Left renal cortex interstitium (tissue), 4 donors: ENCODE results near the gene KIAA1671. TPM values are rescaled to one million over a fixed set of nuclear protein-coding genes. Genes with fewer than 3 reads are reported as not detected.

ENCODE experiments used
- DNase-seq, 4 donors: peaks; one replicate each; pipeline ENCODE4 v3.0.0-alpha.2; 2013; ENCODE audit warnings: low read depth in 4 of 4, low spot score in 2 of 4, missing footprints in 1 of 4
- polyA plus RNA-seq, 4 donors: library from polyadenylated mRNA; unstranded; fragments of 120-200 nt; gene quantifications; one replicate each; pipeline ENCODE4 v1.2.1, GENCODE V29; 2013; ENCODE audit not compliant: insufficient read length in 4 of 4

The KIAA1671 gene
- polyA plus RNA-seq, 4 donors: 22.2 to 26.0 (median 24.9) TPM

GRCh38 chr22:24950272-24950902 is 2.1 kb upstream of the KIAA1671 start:
- DNase-seq: no peak

- DNase-seq: peak in 1 of 4 donors; percentile 38
These were observed 394 bp downstream of the KIAA1671 start for GRCh38 chr22:24952837-24953383.

DNA sequence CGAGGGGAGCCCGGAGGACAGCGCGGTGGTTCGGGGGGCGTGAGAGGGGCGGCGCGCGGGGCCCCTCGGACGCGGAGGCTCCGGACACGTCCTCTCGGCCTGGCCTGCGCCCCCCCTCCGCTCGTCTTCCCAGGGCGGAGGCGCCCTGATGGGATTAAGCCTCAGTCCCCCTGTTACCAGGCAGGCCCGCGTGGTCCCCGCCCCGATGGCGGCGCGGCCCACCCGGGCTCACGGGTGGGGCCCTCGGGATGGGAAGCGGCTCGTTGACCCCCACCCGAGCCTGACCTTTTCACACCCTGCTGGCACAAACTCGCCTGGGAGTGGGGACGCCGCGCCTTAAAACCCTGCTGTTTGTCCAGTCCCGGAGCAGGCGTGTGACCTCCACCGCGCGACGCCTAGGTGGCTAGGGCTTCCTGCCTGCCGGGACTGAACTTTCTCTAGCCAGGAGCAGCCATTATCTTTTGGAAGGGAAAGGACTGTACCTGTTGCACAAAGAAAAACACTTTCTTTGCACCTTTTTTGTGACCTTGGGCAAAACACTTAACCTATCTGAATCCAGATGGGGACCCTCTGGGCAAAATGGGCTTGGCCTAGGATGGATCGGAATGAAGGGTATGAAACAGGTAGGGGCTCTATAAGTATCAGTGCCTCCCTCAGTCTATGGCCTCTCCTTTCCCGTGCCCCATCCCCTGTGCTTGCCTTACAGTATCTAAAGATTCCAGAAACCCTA is 1.0 kb downstream of the KIAA1671 start:
- no peak for DNase-seq

DNA sequence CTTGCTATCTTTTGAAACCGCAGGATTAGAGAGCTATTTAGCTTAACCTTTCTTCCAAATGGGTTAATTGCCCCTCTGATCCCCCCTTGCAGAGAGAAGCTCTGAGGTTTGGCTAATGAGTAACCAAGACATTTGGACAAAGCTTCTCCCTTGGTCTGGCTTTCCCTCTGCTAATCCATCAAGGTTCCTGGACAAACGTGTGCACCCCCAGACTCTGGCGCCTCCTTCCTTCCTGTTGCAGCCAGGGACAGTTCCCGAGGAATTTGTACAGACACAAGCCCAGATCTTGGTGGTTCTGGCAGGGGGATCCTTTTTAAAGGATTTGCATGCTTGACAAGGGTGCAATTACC is 1.6 kb downstream of the KIAA1671 start:
- DNase-seq: no peak

DNA sequence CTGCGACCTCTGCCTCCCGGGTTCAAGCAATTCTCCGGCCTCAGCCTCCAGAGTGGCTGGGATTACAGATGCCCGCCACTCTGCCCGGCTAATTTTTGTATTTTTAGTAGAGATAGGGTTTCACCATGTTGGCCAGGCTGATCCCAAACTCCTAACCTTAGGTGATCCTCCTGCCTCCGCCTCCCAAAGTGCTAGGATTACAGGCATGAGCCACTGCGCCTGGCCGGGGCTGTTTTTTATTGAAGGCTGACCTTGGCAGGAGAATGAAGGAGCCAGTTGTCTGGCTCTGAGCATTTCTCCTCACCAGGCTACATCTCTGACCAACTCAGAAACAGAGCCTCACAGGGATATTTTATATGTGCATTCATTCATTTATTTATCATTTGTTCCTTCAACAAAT is 2.3 kb downstream of the KIAA1671 start:
- no peak for DNase-seq

- no peak for DNase-seq
These were observed 4.5 kb downstream of the KIAA1671 start for GRCh38 chr22:24957043-24957442.

GRCh38 chr22:24961217-24961844 is 8.8 kb downstream of the KIAA1671 start:
- no peak for DNase-seq

DNA sequence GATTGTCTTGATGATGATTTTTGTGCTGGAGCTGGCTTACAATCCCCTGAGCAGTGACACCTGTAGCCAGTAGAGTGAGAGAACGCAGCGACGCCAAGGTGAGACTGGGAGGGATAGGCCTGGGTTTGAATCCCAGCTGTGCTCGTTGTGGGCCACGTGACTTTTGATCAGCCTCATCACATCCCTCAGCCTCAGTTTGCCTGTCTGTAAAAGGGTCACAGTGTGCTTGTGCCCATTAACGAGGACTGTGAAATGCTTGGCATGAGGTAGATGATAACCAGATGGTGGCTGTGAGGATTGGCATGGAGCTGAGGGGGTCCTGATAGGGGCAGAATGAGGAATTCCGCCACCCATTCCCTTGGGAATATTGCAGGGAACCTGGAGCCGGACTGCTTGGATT is 9.6 kb downstream of the KIAA1671 start:
- no peak for DNase-seq

- DNase-seq: no peak
These were observed 10.3 kb downstream of the KIAA1671 start for GRCh38 chr22:24962835-24963234.

DNA sequence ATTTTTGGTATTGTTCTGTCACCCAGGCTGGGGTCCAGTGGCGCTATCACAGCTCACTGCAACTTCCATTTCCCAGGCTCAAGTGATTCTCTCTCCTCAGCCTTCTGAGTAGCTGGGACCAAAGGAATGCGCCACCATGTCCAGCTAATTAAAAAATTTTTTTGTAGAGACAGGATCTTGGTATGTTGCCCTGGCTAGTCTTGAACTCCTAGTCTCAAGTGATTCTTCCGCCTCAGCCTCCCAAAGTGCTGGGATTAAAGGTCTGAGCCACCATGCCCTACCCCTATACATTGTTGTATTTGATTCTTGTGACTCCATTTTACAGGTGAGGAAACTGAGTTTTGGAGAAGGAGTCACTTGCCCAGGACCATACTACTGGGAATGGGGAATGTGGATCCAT is 11.9 kb downstream of the KIAA1671 start:
- no peak for DNase-seq

DNA sequence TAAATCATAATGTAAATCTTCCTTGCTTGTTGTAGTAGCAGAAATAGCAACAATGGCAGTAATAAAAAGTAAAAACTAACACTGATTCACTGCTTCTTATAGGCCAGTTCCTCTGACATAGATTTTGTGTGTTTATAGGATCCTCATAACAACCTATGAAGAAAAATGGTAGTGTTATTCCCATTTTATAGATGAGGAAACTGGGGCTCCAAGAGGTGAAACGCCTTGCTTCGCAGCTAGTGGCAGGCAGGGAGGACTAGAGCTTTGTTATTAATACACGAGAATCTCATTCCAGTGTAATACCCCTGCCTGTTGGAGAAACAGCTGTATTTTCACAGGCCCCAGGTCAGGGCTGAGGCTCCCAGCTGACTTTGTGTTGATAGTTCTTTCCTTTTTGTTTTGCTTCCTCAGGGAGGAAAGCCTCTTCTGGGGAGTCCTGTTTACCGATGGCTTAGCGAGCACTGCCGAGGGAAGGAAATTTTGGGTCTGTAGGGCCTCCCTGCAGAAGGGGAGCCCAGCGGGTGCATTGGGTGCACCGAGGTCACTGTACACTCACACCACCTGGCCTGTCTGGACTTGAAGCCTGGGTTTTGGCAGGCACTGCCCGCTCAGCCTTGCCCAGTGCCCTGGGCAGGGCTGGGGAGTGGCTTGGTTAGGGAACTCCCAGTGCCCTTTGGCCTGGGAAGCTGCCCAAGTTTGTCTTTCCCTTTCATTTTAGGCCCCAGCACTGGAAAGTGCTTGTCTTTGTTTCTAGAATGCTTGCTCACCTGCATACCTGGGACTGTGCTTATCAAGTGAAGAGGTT is 13.5 kb downstream of the KIAA1671 start:
- DNase-seq: no peak

- no peak for DNase-seq
These were observed 15.6 kb downstream of the KIAA1671 start for GRCh38 chr22:24968066-24968561.

DNA sequence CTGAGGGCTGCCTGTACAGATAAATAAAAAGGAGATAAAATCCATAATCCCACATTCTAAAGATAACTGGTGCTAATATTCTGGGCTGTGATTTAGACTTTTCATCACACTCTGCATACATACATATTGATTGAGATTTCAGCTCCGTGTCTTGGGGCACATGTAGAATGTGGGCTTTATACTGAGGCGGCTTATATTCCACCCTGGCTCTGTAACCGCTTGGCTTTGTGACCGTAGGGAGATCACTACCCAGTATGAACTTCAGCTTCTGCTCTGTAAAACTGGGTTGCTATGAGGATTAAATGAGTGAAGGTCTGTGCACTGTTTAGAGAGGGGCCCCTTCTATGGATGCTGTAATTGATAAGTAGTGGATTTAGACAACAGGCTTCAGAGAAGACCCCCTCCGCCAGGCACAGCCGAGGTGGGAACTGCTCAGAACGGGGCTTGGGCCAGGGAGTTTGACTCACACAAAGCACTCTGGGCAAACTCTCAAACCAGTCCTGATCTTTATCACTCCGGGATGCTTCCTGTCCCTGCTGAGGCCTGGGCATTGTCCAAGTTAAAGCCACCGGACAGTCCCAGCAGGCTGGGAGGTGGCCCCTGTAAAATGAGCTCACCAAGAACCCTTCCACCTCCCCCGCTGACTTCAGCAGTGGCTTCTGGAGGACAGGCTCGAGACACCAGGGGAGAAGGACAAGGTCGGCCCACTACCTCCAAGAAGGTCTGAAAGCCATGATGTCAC is 17.2 kb downstream of the KIAA1671 start:
- DNase-seq: no peak

GRCh38 chr22:24972369-24972768 is 19.9 kb downstream of the KIAA1671 start:
- no peak for DNase-seq

DNA sequence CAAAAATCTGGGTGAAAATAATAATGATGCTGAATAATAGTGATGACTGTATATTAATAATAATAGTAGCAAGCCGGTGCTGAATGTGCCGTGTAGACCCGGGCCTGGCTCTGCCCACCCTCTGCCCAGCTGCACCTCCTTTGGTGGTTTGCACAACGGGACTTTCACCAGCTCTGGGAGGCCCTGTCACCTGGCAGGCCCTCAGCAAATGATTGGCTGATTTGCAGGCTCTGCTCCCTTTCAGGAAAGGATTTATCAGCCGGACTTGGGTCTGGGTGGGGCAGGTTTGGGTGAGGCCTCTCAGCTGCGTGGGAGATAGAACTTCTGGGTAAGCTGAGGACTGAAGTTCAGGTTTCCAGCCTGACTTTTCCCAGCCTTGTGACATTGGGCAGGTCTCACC is 21.4 kb downstream of the KIAA1671 start:
- no peak for DNase-seq

DNA sequence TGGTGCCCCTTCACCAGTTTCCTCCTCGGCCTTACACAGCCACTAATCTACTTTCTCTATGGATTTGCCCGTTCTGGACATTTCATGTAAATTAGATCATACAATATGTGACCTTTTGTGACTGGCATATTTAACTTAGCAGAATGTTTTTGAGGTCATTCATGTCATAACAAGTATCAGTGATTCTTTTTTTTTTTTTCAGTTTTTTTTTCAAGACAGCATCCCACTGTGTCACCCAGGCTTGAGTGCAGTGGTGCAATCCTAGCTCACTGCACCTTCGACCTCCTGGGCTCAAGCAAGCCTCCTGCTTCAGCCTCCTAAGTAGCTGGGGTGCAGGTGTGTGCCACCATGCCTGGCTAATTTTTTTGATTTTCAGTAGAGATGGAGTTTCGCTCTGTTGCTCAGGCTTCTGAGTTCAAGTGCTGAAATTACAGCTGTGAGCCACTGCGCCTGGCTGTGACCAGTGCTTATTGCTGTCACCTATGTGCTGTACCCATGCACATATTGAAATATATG is 22.7 kb downstream of the KIAA1671 start:
- no peak for DNase-seq

DNA sequence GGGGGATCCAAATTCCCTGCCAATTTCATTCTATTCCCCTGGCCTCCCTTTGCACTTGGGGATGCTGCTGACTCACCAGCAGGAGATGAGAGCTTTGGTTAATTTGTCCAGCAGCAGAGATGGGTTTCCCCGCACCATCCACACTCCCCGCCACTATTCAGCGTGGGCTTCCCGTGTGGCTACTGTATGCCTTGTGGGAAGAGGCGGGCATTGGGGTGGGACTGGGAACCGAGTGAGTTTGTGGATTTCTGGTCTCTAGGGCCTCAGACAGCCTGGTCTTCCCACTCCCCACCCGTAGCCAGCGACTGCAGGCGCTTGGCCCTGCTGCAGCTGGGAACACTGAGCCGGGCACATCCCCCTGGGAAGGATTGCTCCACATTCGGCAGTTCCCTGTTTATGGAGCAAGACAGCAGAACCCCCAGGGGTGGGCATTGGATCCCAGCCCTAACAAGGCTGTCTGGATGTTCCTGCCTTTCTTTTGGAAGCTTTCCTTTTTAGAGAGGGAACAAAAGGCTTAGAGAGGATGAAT is 23.4 kb downstream of the KIAA1671 start:
- no peak for DNase-seq

DNA sequence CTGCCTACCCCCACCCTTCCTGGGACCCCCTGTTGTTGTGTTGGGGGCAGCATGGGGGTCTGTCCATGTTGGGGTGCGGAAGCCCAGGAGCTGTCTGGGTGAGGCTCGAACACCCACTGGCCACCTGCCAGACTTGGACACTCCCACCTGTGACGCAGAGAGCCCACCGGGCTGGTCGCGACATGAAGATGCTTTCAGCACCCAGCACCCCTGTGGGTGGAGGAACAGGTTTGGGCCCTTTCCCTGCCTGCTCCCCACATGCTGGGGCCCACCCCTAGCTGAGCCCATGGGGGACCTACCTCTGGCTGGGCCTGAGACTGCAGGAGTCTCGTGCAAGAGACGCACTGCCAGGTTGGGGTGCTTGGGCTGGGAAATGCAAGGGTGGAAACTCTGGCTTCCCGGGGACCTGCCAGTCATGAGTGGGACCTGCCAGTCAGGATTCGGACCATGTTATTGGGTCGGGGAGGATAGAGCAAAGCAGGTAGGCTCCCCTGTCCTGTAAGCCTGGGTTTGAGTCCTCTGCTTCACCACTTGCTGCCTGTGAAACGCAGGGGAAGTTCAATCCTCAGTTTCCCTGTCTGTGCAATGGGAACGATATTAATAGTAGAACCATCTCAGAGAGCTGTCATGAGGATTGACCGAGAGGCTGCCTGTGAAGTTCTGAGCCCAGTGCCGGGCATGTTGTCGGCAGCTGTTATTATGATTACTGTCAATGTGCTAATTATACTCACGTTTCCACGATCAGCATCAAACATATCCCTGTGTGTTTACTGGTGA is 24.1 kb downstream of the KIAA1671 start:
- DNase-seq: no peak
